Mesothelial cell of epicardium (in vitro differentiated cells): ENCODE data around the gene RC3H1. TPM values are rescaled to one million over a fixed set of nuclear protein-coding genes. Genes with fewer than 3 reads are reported as not detected.
A peak's percentile ranks its signal among the peaks of the same experiment; 100 is the strongest.

Experiments used
- DNase-seq, 2 experiments: peaks; one replicate each; pipeline ENCODE4 v3.0.0; 2021; ENCODE audit warnings: low spot score in 2 of 2; ENCODE audit not compliant: unreplicated experiment in 2 of 2
- H3K27ac Mint-ChIP-seq: 2 replicates; pipeline ENCODE4 v1.8.0; 2021; ENCODE audit warnings: mixed read lengths
- H3K27me3 Mint-ChIP-seq: 2 replicates; pipeline ENCODE4 v1.8.0; 2021; ENCODE audit warnings: low read depth, mixed read lengths
- H3K36me3 Mint-ChIP-seq: 2 replicates; pipeline ENCODE4 v1.8.0; 2021; ENCODE audit warnings: mixed read lengths
- H3K4me1 Mint-ChIP-seq: 2 replicates; pipeline ENCODE4 v1.8.0; 2021; ENCODE audit warnings: mixed read lengths
- H3K4me3 Mint-ChIP-seq: 2 replicates; pipeline ENCODE4 v1.8.0; 2021; ENCODE audit warnings: mild to moderate bottlenecking, moderate library complexity, mixed read lengths
- H3K9me3 Mint-ChIP-seq: 2 replicates; pipeline ENCODE4 v1.8.0; 2021; ENCODE audit warnings: mixed read lengths
- CTCF ChIP-seq: fragments of 200-600 bp; sonication (generic); IDR thresholded peaks from one replicate; pipeline ENCODE4 v1.5.0; 2021; ENCODE audit warnings: antibody characterized with exemption; ENCODE audit not compliant: unreplicated experiment
- total RNA-seq: library from RNA; stranded (reverse); gene quantifications from 3 replicates; pipeline ENCODE4 v1.2.1, GENCODE V29; 2021

Gene RC3H1
- total RNA-seq, 1 donor from 2014 or later: 52.0 TPM

DNA sequence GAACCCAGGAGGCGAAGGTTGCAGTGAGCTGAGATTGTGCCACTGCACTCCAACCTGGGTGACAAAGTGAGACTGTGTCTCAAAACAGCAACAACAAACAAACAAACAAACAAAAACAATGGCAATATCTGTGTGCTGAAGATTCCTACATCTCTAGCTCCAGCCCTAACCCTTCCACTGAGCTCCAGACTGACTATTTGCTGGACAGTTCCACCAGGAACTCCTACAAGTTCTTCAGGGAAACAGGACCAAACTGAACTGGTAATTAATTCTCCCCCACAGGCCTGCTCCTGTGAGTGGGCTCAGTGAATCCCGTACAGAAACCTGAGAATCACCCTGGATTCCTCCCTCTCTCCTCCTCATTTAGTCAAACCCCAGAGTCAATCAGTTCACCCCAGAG lies 106.6 kb downstream of the RC3H1 start:
- no peak for TF ChIP-seq CTCF
- H3K4me3 Mint-ChIP-seq: no peak overlapping the region
- no peak overlapping the region for H3K27ac Mint-ChIP-seq
- H3K4me1 Mint-ChIP-seq: no peaks in the 10 kb centered on the region
- H3K36me3 Mint-ChIP-seq: no peaks in the 10 kb centered on the region
- H3K9me3 Mint-ChIP-seq: peaks cover 6% of the 10 kb centered on the region
- DNase-seq: no peak
- H3K27me3 Mint-ChIP-seq: no peaks in the 10 kb centered on the region

DNA sequence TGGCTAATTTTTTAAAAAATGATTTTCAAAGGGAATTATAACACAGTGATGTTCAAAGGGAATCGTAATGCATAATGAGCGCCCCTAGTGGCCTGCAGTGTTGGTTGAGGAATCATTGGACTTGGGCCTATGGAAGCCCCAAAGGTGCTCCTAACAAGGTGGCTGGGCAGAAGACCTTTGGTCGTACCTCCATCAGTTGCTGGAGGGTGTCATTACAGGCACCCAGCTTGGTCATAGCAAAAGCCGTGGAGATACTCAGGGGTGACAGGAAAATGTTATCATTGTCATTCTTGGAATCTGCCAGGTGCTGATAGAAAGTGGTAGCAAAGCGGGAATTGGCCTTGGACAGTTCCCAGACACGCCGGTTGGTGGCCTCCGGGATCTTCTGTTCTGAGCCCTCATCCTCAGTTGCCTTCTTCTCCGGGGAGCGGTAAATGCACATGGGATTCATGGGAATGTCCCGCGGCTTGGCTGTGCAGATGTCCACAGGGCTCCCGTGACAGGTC lies 107.7 kb downstream of the RC3H1 start:
- no peak overlapping the region for H3K4me3 Mint-ChIP-seq
- peaks cover 4% of the 10 kb centered on the region for H3K36me3 Mint-ChIP-seq
- H3K4me1 Mint-ChIP-seq: no peaks in the 10 kb centered on the region
- no peaks in the 10 kb centered on the region for H3K27me3 Mint-ChIP-seq
- TF ChIP-seq CTCF: peak; percentile 45
- H3K9me3 Mint-ChIP-seq: peaks cover 6% of the 10 kb centered on the region
- no peak for DNase-seq
- H3K27ac Mint-ChIP-seq: no peak overlapping the region

DNA sequence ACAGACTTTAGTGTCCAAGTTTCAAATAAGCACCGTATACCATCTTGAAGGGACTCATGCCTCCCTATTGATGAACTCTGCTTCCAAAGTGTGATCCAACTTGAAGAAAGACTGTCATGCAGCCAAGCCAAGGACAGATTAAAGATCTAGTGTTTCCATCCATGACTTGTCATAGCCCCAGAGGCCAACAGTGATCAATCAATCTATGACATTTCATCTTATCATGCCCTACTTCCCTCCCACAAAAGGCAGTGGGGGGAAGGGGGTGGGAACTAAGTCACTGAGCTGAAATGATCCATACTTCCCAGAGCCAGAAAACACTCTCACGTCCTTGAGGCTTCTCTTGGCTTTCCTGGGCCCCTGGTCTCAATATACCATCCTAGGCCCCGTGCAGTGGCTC lies 109.0 kb downstream of the RC3H1 start:
- Mint-ChIP-seq H3K36me3 (peaks cover 7% of the 10 kb centered on the region), H3K27ac (no peak overlapping the region), H3K4me1 (no peaks in the 10 kb centered on the region), H3K27me3 (no peaks in the 10 kb centered on the region), H3K9me3 (peaks cover 8% of the 10 kb centered on the region), H3K4me3 (no peak overlapping the region)
- TF ChIP-seq CTCF: no peak
- no peak for DNase-seq

DNA sequence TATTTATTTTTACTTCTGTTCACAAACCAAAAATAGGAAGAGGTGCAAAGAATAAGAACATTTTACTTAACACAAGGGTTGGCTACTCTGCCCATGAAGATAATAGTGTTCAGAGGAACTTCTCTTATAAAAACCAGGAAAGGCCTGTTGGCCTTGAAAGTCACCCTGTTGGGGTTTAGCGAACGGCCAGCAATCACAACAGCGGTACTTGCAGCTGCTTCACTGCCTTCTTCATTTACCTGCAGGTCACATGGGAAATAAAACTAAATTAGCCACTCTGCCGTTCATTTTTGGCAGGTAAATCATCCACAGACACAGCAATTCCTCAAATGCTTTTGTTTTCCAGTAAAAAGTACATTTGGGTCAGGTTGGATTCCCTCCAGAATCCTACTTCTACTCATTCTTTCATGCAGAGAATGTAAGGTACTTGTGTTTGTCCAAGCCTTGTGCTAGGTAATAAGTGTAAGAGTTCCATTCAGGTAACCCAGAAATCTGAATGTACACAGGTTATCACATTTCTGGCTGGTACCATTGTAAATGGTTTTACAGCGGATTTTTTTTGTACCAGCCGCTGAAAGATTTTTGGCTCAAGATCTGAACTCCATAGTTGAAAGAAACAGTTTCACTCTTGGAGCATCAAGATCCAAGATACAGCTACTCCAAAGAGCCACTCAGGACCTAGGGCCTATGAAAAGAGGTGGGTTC lies 118.2 kb downstream of the RC3H1 start:
- no peak for DNase-seq
- no peaks in the 10 kb centered on the region for H3K27me3 Mint-ChIP-seq
- H3K9me3 Mint-ChIP-seq: no peaks in the 10 kb centered on the region
- TF ChIP-seq CTCF: no peak
- H3K4me3 Mint-ChIP-seq: no peak overlapping the region
- peaks cover 11% of the 10 kb centered on the region for H3K36me3 Mint-ChIP-seq
- H3K27ac Mint-ChIP-seq: no peak overlapping the region
- no peaks in the 10 kb centered on the region for H3K4me1 Mint-ChIP-seq

GRCh38 chr1:173900992-173901391 lies 121.2 kb downstream of the RC3H1 start:
- DNase-seq: no peak
- Mint-ChIP-seq H3K27me3 (no peaks in the 10 kb centered on the region), H3K4me1 (no peaks in the 10 kb centered on the region), H3K4me3 (no peak overlapping the region), H3K36me3 (peaks cover 4% of the 10 kb centered on the region), H3K9me3 (no peaks in the 10 kb centered on the region), H3K27ac (no peak overlapping the region)
- TF ChIP-seq CTCF: no peak
